HFFc6 (cell line): ENCODE measurements around the gene IFIT1. TPM values are rescaled to one million over a fixed set of nuclear protein-coding genes. Genes with fewer than 3 reads are reported as not detected.
A peak's percentile ranks its signal among the peaks of the same experiment; 100 is the strongest.

Experiments
- DNase-seq: peaks from one replicate; pipeline ENCODE4 v3.0.0-alpha.2; 2018
- H3K27ac Mint-ChIP-seq: 2 replicates; pipeline ENCODE4 v1.8.0; 2020; ENCODE audit warnings: mild to moderate bottlenecking, mixed read lengths
- H3K27me3 Mint-ChIP-seq: 2 replicates; pipeline ENCODE4 v1.8.0; 2021; ENCODE audit warnings: mild to moderate bottlenecking, moderate library complexity, mixed read lengths; ENCODE audit not compliant: insufficient read depth
- H3K36me3 Mint-ChIP-seq: 2 replicates; pipeline ENCODE4 v1.8.0; 2021; ENCODE audit warnings: low read depth, mixed read lengths
- H3K4me1 Mint-ChIP-seq: 2 replicates; pipeline ENCODE4 v1.8.0; 2020; ENCODE audit warnings: low read depth, mixed read lengths
- H3K4me3 Mint-ChIP-seq: 2 replicates; pipeline ENCODE4 v1.8.0; 2020; ENCODE audit warnings: mild to moderate bottlenecking, moderate library complexity, mixed read lengths
- H3K9me3 Mint-ChIP-seq: 2 replicates; pipeline ENCODE4 v1.8.0; 2020; ENCODE audit warnings: mild to moderate bottlenecking, mixed read lengths
- total RNA-seq, 6 experiments: library from RNA; stranded (reverse); fragmentation: NEBNext Ultra II Directional; extraction: Animal tissue kit (Norgen Biotek cat#: 25700); gene quantifications; 2 replicates in 1 of 6; 3 replicates in 5 of 6; pipeline ENCODE4 v1.2.3, GENCODE V29; 2021
- TF ChIP-seq, protein P1 (sequence below): fragments of 200-600 bp; sonication (generic); IDR thresholded peaks from 2 replicates; pipeline ENCODE4 v1.5.0; 2021; ENCODE audit warnings: antibody characterized with exemption, mild to moderate bottlenecking

Gene IFIT1
- total RNA-seq, 6 experiments from 2014 or later = 35.7 to 52.5 (median 49.1) TPM

- Mint-ChIP-seq H3K9me3 (no peaks in the 10 kb centered on the region), H3K27me3 (no peaks in the 10 kb centered on the region), H3K4me1 (peaks cover 43% of the 10 kb centered on the region), H3K36me3 (no peaks in the 10 kb centered on the region), H3K4me3 (peak overlapping the region; percentile 65), H3K27ac (peak overlapping the region; percentile 83)
- DNase-seq = peak; percentile 94
- TF ChIP-seq, protein P1, sequence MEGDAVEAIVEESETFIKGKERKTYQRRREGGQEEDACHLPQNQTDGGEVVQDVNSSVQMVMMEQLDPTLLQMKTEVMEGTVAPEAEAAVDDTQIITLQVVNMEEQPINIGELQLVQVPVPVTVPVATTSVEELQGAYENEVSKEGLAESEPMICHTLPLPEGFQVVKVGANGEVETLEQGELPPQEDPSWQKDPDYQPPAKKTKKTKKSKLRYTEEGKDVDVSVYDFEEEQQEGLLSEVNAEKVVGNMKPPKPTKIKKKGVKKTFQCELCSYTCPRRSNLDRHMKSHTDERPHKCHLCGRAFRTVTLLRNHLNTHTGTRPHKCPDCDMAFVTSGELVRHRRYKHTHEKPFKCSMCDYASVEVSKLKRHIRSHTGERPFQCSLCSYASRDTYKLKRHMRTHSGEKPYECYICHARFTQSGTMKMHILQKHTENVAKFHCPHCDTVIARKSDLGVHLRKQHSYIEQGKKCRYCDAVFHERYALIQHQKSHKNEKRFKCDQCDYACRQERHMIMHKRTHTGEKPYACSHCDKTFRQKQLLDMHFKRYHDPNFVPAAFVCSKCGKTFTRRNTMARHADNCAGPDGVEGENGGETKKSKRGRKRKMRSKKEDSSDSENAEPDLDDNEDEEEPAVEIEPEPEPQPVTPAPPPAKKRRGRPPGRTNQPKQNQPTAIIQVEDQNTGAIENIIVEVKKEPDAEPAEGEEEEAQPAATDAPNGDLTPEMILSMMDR = no peak
These were observed 18.3 kb upstream of the IFIT1 start for GRCh38 chr10:89373916-89374711.

- no peaks in the 10 kb centered on the region for H3K27me3 Mint-ChIP-seq
- H3K9me3 Mint-ChIP-seq = no peaks in the 10 kb centered on the region
- H3K27ac Mint-ChIP-seq = peak overlapping the region; percentile 83
- TF ChIP-seq, protein P1 = no peak
- no peaks in the 10 kb centered on the region for H3K36me3 Mint-ChIP-seq
- peaks cover 37% of the 10 kb centered on the region for H3K4me1 Mint-ChIP-seq
- H3K4me3 Mint-ChIP-seq = peak overlapping the region; percentile 65
- no peak for DNase-seq
These were observed 17.7 kb upstream of the IFIT1 start for GRCh38 chr10:89374713-89375141.

DNA sequence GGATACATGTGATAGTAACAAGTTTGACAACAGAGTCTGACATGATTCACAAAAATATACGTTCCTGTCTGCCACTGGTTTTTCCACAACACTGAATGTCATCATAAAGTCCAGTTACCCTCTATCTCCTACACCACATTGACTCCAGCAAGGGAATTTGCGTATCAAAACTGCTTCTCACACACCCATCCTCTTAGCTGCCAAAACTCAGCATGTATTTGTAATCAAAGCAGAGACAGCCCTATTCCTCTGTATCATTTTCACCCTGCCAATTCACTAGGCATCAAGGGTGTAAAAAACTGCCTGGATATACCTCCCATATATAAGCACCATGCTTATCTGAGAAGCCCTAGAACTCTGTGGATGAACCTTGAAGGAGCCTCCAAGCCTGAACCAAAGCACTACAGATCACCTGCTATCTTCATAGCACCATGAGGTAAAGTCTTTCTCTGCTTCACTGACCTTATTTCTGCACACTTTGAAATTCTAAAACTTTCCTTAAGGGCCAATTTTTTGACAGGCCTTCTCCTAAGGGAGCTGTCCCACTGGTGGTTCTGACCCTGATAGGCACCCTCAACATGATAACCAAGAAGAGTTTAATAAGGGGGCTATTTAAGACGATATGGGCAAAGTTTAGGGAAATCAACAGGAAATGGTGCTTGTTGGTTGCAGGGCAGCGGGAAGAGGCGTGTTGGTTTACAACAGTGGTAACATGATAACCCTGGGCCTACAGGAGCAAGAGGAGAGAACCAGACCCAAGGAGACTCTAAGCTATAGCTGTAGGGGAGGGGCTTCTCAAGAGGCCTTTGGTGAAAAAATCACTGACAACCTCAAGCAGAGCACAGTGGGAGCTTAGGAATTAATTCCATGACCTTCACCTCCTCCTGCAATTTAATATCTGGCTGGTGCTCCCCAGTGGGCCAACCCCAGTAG is 14.5 kb upstream of the IFIT1 start, which contains the start of gene IFIT1B:
IFIT1B (plus strand) TSS at position 352 of the 933 bp plus-strand sequence; CDS start at position 432, 80 bp downstream.
- no peak for DNase-seq
- Mint-ChIP-seq H3K27me3 (0 out of 2 replicates have a peak, but pooled peaks cover 2% of the 10 kb centered on the region), H3K36me3 (no peaks in the 10 kb centered on the region), H3K9me3 (no peaks in the 10 kb centered on the region), H3K4me3 (no peak within 1 kb of the TSS), H3K27ac (no peak within 1 kb of the TSS), H3K4me1 (peaks cover 29% of the 10 kb centered on the region)
- TF ChIP-seq, protein P1 = no peak

DNA sequence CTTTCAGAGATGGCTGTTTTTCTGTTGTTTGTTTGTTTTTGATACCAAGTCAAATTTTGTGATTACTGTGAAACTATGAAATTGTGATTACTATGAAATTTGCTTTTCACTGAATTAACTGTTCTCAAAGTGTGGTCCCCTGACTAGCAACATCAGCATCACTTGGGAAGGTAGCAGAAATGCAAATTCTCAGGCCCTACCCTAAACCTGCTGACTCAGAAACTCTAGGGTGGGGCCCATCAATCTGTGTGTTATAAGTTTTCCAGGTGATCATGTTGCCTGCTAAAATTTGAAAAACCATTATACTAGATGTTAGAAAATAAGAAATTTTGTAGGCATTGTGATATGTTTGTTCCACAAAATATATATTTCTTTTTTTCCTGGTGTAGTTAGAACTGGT is 13.3 kb upstream of the IFIT1 start:
- TF ChIP-seq, protein P1 = no peak
- H3K4me1 Mint-ChIP-seq = peaks cover 20% of the 10 kb centered on the region

DNA sequence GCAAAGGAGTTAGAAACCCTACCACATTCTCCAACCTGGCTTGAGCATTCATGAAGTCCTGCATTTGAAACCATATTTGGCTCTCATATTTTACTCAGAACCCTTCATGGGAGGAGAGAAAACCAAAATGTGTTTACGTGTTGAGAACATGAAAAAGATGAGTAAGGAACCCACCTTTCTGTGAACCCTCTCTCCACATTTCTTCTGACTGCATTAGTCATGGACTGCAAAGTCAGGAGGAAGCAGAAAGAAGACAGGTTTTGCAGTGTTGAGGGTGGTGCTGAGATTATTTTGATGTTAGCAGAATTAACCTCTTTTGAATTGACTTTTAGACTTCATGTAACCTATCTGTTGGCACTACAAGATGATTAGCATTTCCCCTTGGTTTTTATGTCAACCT is 9.7 kb upstream of the IFIT1 start:
- no peaks in the 10 kb centered on the region for H3K9me3 Mint-ChIP-seq
- TF ChIP-seq, protein P1 = no peak
- DNase-seq = no peak
- H3K36me3 Mint-ChIP-seq = no peaks in the 10 kb centered on the region
- H3K4me3 Mint-ChIP-seq = no peak overlapping the region
- peaks cover 15% of the 10 kb centered on the region for H3K4me1 Mint-ChIP-seq
- H3K27me3 Mint-ChIP-seq = 0 out of 2 replicates have a peak, but pooled peaks cover 2% of the 10 kb centered on the region
- no peak overlapping the region for H3K27ac Mint-ChIP-seq

More for the DNA sequence above, 13.3 kb upstream of the IFIT1 start:
- Mint-ChIP-seq H3K27me3 (0 out of 2 replicates have a peak, but pooled peaks cover 2% of the 10 kb centered on the region), H3K9me3 (no peaks in the 10 kb centered on the region), H3K36me3 (no peaks in the 10 kb centered on the region), H3K4me3 (no peak overlapping the region), H3K27ac (no peak overlapping the region)
- no peak for DNase-seq
